GM10266 (cell line): ENCODE measurements around the gene CFAP77.

Experiments
- DNase-seq: peaks from one replicate; pipeline ENCODE4 v3.0.0; 2012; ENCODE audit errors: extremely low spot score
- CTCF ChIP-seq: IDR thresholded peaks from 2 replicates; pipeline ENCODE4 v1.5.1; 2012; ENCODE audit warnings: mild to moderate bottlenecking, low read depth; ENCODE audit not compliant: control insufficient read depth, insufficient read depth; ENCODE audit errors: missing control alignments

CFAP77 gene

GRCh38 chr9:132507670-132508469 lies 97.9 kb downstream of the CFAP77 start:
- TF ChIP-seq CTCF = peak; percentile 76
- peak; percentile 89 for DNase-seq

- DNase-seq = no peak
- TF ChIP-seq CTCF = no peak
Measured at GRCh38 chr9:132509928-132510874, 100.2 kb downstream of the CFAP77 start.

GRCh38 chr9:132511191-132511999 lies 101.4 kb downstream of the CFAP77 start:
- no peak for DNase-seq
- TF ChIP-seq CTCF = no peak

- DNase-seq = no peak
- TF ChIP-seq CTCF = no peak
Measured at GRCh38 chr9:132513416-132513815, 103.4 kb downstream of the CFAP77 start.

GRCh38 chr9:132514011-132514744 lies 104.2 kb downstream of the CFAP77 start:
- DNase-seq = no peak
- no peak for TF ChIP-seq CTCF

- no peak for TF ChIP-seq CTCF
Measured at GRCh38 chr9:132514821-132515220, 104.8 kb downstream of the CFAP77 start.

More at GRCh38 chr9:132514821-132515220, 104.8 kb downstream of the CFAP77 start:
- no peak for DNase-seq
